ENCODE measurements around the gene ZMYM4. TPM values are rescaled to one million over a fixed set of nuclear protein-coding genes. Genes with fewer than 3 reads are reported as not detected.

The ZMYM4 gene
- total RNA-seq, 1 donor from 2014 or later: 31.9 TPM

DNA sequence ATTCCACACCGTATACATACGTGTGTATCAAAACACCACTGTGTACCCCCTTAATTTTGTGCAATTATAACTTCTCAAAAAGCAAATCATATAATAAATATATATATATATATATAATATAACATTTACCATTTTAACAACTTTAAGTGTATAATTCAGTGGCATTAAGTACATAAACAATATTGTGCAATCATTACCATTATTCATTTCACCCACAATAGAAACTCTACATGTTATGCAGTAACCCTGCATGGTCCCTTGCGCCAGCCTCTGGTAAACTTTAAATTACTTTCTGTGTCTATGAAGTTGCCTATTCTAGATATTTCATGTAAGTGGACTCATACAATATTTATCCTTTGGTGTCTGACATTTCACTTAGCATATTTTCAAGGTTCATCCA, 13.1 kb downstream of the ZMYM4 start:
- Mint-ChIP-seq H3K4me1 (ENCODE audit: low read depth) (peaks cover 18% of the 10 kb centered on the region), H3K27me3 (ENCODE audit: low read depth) (no peaks in the 10 kb centered on the region), H3K27ac (no peak overlapping the region), H3K36me3 (ENCODE audit: low read depth) (peaks cover 48% of the 10 kb centered on the region), H3K4me3 (ENCODE audit: low read depth) (no peak overlapping the region), H3K9me3 (peaks cover 10% of the 10 kb centered on the region)
- no peak for DNase-seq (ENCODE audit: low spot score)
- intact Hi-C loops (cut with micrococcal nuclease): no loop called here

DNA sequence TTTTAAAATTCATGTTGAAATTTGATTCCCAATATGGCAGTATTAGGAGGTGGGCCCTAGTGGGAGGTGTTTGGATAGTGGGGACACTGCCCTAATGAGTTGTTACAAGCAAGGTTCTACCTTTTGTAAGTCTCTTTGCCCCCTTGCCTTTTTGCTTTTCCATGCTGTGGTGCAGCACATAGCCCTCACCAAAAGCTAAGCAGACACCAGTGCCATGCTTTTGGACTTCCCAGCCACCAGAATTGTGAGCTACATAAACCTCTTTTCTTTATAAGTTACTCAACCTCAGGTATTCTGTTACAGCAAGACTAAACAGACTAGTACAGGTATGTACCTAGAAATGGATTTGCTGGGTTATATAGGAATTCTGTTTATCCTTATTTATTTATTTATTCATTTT, 13.7 kb downstream of the ZMYM4 start:
- Mint-ChIP-seq H3K27ac (no peak overlapping the region), H3K9me3 (peaks cover 10% of the 10 kb centered on the region), H3K36me3 (ENCODE audit: low read depth) (peaks cover 48% of the 10 kb centered on the region), H3K27me3 (ENCODE audit: low read depth) (no peaks in the 10 kb centered on the region), H3K4me3 (ENCODE audit: low read depth) (no peak overlapping the region), H3K4me1 (ENCODE audit: low read depth) (peaks cover 21% of the 10 kb centered on the region)
- intact Hi-C loops (cut with micrococcal nuclease): no loop called here
- DNase-seq (ENCODE audit: low spot score): no peak

DNA sequence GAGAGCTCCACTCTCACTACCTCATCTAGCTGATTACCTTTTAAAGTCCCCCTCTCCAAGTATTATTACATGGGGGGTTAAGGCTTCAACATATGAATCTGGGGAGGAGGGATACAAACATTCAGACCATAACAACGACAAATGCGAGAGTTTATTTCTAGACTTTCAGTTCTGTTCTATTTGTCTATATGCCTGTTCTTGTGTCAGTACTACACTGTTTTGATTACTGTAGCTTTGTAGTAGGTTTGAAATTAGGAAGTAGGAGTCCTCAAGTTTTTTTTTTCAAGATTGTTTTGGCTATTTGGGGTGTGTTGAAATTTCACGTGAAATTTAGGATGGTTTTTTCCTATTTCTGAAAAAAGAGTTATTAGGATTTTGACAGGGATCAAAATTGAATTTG, 16.3 kb downstream of the ZMYM4 start:
- Mint-ChIP-seq H3K9me3 (peaks cover 10% of the 10 kb centered on the region), H3K27ac (no peak overlapping the region), H3K27me3 (ENCODE audit: low read depth) (no peaks in the 10 kb centered on the region), H3K36me3 (ENCODE audit: low read depth) (peaks cover 30% of the 10 kb centered on the region), H3K4me3 (ENCODE audit: low read depth) (no peak overlapping the region), H3K4me1 (ENCODE audit: low read depth) (peaks cover 30% of the 10 kb centered on the region)
- intact Hi-C loops (cut with micrococcal nuclease): no loop called here
- DNase-seq (ENCODE audit: low spot score): no peak

DNA sequence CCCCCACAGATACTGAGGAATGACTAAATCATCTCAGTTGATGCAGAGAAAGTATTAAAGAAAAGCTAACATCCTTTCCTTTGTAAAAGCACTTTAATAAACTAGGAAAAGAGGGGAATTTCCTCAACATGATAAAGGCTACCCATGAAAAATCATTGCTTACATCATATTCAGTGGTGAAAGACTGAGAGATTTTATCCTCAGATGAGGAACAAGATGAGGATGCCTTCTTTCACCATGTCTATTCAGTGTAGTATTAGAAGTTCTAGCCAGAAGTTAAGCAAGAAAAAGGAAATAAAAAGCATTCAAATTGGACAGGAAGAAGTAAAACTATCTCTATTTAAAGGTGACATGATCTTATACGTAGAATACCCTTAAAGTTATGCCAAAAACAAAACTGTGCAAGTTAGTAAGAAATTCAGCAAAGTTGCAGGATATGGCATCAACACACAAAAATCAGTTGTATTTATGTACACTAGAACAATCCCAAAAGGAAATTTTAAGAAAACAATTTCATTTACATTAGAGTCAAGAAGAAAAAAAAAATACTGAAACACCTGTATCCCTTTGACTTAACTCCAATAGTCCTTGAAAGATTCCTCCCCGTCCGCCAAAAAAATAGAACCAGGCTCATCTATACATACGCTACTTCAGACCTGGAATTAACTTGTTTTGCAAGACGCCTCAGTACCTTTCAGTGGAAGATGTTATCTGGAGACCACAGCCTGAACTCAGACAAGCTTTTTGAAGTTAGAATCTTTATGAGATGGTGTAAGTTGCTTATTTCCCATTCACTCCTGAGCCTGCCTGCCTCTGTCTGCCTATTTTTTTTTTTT, 17.5 kb downstream of the ZMYM4 start:
- peaks cover 26% of the 10 kb centered on the region for H3K36me3 Mint-ChIP-seq (ENCODE audit: low read depth)
- intact Hi-C loops (cut with micrococcal nuclease): no loop called here
- no peak for DNase-seq (ENCODE audit: low spot score)
- no peak overlapping the region for H3K27ac Mint-ChIP-seq
- H3K27me3 Mint-ChIP-seq (ENCODE audit: low read depth): no peaks in the 10 kb centered on the region
- peaks cover 30% of the 10 kb centered on the region for H3K4me1 Mint-ChIP-seq (ENCODE audit: low read depth)
- peak overlapping the region; percentile 6 for H3K4me3 Mint-ChIP-seq (ENCODE audit: low read depth)
- H3K9me3 Mint-ChIP-seq: peaks cover 10% of the 10 kb centered on the region

DNA sequence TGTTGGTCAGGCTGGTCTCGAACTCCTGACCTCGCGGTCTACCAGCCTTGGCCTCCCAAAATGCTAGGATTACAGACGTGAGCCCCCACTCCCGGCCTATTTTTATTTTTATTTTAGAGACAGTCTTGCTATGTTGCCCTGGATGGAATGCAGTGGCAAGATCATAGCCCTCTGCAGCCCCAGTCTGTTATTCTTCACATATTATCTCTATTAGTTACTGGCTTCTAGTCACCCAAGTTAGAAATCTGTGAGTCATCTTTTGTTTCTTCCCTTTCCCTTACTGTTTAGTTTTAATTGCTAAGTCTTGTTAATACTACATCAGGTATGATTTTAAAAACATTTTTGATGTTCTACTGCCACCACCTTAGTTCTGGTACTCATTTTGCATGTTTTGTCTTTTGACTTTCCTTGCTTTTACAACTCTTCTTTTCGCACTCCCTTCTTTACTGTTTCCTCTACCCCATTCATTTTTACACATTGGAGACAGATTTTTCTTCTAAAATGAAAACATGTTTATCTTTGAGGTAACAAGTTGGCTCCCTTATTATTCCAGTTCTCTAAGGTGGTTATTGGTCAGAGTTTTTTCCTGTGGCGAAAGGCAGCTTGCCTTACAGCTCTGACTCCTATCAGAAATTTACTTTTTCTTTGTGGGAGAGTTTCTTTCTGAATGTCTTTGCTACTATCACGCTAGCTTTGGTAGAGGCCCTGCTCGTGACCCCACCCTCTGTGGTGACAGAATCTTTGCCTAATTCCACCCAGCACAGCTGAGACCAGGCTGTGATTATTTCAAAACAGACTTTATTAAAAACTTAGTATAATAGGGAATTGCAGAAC, 19.5 kb downstream of the ZMYM4 start:
- Mint-ChIP-seq H3K9me3 (no peaks in the 10 kb centered on the region), H3K27me3 (ENCODE audit: low read depth) (no peaks in the 10 kb centered on the region), H3K4me1 (ENCODE audit: low read depth) (peaks cover 30% of the 10 kb centered on the region), H3K4me3 (ENCODE audit: low read depth) (no peak overlapping the region), H3K36me3 (ENCODE audit: low read depth) (peaks cover 12% of the 10 kb centered on the region), H3K27ac (peak overlapping the region; percentile 39)
- intact Hi-C loops (cut with micrococcal nuclease): no loop called here
- no peak for DNase-seq (ENCODE audit: low spot score)

DNA sequence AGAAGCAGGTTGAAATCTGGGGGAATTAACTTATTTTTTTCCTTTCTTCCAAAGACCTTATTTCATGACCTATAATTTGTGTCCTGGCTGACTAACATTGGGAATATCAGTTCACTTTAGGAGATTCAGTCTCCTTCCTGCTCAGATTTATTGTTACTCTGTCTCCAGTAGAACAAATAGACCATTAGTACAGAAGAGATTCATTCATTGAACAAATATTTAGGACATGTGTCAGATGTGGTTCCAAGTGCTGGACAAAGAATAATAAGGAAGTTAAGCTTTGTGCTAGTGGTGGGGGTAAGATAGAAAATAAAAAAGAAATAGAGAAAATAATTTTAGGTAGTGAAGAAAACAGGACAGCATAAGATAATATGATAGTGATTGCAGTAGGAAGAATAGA, 20.3 kb downstream of the ZMYM4 start:
- Mint-ChIP-seq H3K27ac (no peak overlapping the region), H3K4me3 (ENCODE audit: low read depth) (no peak overlapping the region), H3K36me3 (ENCODE audit: low read depth) (peaks cover 16% of the 10 kb centered on the region), H3K9me3 (no peaks in the 10 kb centered on the region), H3K4me1 (ENCODE audit: low read depth) (peaks cover 30% of the 10 kb centered on the region), H3K27me3 (ENCODE audit: low read depth) (no peaks in the 10 kb centered on the region)
- intact Hi-C loops (cut with micrococcal nuclease): no loop called here
- no peak for DNase-seq (ENCODE audit: low spot score)

DNA sequence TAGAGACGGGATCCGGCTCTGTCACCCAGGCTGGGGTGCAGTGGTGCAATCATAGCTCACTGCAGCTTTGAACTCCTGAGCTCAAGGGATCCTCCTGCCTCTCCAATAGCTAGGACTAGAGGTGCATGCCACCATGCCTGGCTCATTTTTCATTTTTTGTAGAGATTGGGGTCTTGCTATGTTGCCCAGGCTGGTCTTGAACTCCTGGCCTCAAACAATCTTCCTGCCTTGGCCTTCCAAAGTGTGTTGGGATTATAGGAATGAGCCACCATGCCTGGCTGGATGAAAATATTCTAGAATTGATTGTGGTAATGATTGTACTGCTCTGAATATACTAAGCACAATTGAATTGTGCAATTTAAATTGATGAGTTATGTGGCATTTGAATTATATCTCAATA, 21.9 kb downstream of the ZMYM4 start:
- H3K4me1 Mint-ChIP-seq (ENCODE audit: low read depth): peaks cover 23% of the 10 kb centered on the region
- no peak for DNase-seq (ENCODE audit: low spot score)
- H3K9me3 Mint-ChIP-seq: no peaks in the 10 kb centered on the region
- no peak overlapping the region for H3K27ac Mint-ChIP-seq
- intact Hi-C loops (cut with micrococcal nuclease): no loop called here
- no peak overlapping the region for H3K4me3 Mint-ChIP-seq (ENCODE audit: low read depth)
- peaks cover 3% of the 10 kb centered on the region for H3K36me3 Mint-ChIP-seq (ENCODE audit: low read depth)
- no peaks in the 10 kb centered on the region for H3K27me3 Mint-ChIP-seq (ENCODE audit: low read depth)

DNA sequence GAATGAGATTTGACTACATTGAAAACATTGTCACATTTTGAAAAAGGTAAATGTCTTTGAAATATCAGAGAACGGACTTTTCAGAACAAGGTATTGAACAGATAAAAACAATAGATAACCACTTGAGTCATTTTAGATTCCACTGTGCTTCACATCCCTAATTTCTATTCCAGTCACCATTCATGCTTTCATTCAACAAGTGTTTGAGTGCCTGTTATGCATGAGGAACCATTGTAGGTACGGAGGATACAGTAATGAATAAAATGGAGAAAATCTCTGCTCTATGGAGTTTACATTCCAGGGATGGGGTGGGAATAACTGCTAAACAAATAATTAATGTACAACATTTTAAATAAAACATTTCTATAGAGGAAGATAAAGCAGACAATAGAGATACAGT, 26.3 kb downstream of the ZMYM4 start:
- Mint-ChIP-seq H3K27ac (no peak overlapping the region), H3K36me3 (ENCODE audit: low read depth) (peaks cover 11% of the 10 kb centered on the region), H3K4me1 (ENCODE audit: low read depth) (peaks cover 5% of the 10 kb centered on the region), H3K27me3 (ENCODE audit: low read depth) (no peaks in the 10 kb centered on the region), H3K4me3 (ENCODE audit: low read depth) (no peak overlapping the region), H3K9me3 (no peaks in the 10 kb centered on the region)
- DNase-seq (ENCODE audit: low spot score): no peak
- intact Hi-C loops (cut with micrococcal nuclease): no loop called here

DNA sequence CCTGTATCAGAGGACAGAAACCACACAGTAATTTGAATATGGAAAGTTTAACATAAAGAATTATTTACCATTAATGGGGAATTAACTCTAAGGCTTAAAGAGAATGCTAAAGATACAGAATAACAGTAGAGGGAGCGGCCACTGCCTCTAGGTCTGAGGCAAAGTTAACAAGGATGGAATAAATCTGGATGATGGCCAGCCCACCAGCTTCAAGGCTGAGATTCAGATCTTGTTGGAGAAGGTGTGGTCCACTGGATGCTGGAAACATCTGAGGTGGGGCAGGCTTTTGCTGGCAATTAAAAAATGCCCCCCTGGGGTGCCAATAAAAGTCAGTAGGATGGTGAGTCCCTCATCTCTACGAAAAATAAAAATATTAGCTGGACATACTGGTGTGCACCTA, 29.4 kb downstream of the ZMYM4 start:
- Mint-ChIP-seq H3K9me3 (no peaks in the 10 kb centered on the region), H3K36me3 (ENCODE audit: low read depth) (peaks cover 14% of the 10 kb centered on the region), H3K27me3 (ENCODE audit: low read depth) (no peaks in the 10 kb centered on the region)

DNA sequence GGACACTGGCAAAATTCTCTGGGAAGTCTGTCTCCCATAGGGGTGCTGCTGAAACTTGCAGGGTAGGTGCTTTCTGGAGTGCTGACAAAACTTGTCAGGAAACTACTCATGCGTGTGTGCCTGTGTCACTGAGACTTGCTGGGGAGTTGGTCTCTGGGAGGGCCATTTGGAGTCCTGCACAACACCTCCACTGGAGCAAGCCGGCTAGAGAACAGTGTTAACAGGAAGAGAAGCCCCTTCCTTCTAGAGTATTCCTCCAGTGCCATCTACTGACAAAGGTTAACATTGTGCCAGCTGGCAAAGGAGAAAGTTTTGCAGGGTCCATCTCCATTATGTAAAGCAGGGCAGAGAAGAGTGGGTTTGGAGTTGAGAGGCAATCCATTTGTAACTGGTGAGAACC, 30.0 kb downstream of the ZMYM4 start:
- intact Hi-C loops (cut with micrococcal nuclease): loop anchor here (1.0 kb wide), 1 partner anchor 96 kb away; no protein-coding TSS in a partner anchor
- Mint-ChIP-seq H3K4me1 (ENCODE audit: low read depth) (peaks cover 7% of the 10 kb centered on the region), H3K9me3 (no peaks in the 10 kb centered on the region), H3K4me3 (ENCODE audit: low read depth) (no peak overlapping the region), H3K27ac (no peak overlapping the region), H3K36me3 (ENCODE audit: low read depth) (peaks cover 14% of the 10 kb centered on the region), H3K27me3 (ENCODE audit: low read depth) (no peaks in the 10 kb centered on the region)
- DNase-seq (ENCODE audit: low spot score): no peak

More for the DNA sequence above, 29.4 kb downstream of the ZMYM4 start:
- Mint-ChIP-seq H3K4me3 (ENCODE audit: low read depth) (no peak overlapping the region), H3K27ac (no peak overlapping the region), H3K4me1 (ENCODE audit: low read depth) (peaks cover 7% of the 10 kb centered on the region)
- intact Hi-C loops (cut with micrococcal nuclease): loop anchor here (1.0 kb wide), 1 partner anchor 96 kb away; no protein-coding TSS in a partner anchor
- no peak for DNase-seq (ENCODE audit: low spot score)

DNA sequence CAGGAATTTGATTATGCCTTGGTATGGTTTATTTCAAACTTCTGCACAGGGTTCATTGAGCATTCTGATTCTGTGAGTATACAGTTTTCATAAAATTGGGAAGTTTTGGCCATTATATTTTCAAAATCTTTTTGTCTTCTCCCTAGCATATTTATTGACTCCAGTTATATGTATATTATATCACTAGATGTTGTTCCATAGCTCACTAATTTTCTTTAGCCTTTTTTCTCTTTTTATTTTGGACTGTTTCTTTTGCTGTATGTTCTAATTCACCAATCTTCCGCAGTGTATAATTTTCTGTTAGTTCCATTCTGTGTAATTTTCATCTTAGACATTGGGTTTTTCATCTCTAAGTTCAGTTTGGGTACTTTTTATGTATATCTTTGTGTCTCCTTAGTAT, 31.9 kb downstream of the ZMYM4 start:
- Mint-ChIP-seq H3K27me3 (ENCODE audit: low read depth) (no peaks in the 10 kb centered on the region), H3K4me3 (ENCODE audit: low read depth) (no peak overlapping the region), H3K27ac (no peak overlapping the region), H3K9me3 (no peaks in the 10 kb centered on the region), H3K36me3 (ENCODE audit: low read depth) (peaks cover 11% of the 10 kb centered on the region), H3K4me1 (ENCODE audit: low read depth) (peaks cover 7% of the 10 kb centered on the region)
- intact Hi-C loops (cut with micrococcal nuclease): no loop called here
- no peak for DNase-seq (ENCODE audit: low spot score)

DNA sequence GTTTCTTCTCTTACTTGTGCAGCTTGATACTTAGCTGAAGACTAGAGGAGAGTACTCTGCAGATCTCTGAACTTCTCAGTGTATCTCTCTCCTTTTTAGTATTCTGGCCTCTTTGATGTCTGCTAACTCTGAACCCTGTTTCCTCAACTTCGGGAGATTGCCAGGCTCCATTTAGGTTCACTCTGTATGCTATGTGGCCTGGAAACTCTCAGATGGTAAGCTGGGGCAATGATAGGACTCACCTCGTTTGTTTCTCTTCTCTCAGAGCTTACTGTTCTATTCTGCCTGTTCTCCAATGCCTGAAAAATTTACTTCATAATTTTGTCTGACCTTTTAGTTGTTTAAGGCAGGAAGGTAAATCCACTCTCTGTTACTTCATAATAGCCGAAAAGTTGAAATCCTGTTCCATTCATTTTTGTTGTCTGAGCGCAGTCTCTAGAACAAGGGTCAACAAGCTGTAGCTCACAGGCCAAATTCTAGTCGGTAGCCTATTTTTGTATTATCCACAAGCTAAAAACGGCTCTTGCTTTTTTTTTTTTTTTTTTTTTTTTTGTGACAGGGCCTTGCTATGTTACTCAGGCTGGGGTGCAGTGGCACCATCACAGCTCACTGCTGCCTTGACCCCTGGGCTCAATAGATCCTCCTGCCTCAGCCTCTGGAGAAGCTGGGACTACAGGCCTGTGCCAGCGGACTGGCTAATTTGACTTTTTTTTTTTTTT, 33.3 kb downstream of the ZMYM4 start:
- Mint-ChIP-seq H3K9me3 (no peaks in the 10 kb centered on the region), H3K27ac (no peak overlapping the region), H3K36me3 (ENCODE audit: low read depth) (peaks cover 11% of the 10 kb centered on the region), H3K4me3 (ENCODE audit: low read depth) (no peak overlapping the region), H3K4me1 (ENCODE audit: low read depth) (peaks cover 7% of the 10 kb centered on the region), H3K27me3 (ENCODE audit: low read depth) (no peaks in the 10 kb centered on the region)
- intact Hi-C loops (cut with micrococcal nuclease): no loop called here
- DNase-seq (ENCODE audit: low spot score): no peak

Measured in activated T-helper 2 cell treated with anti-CD3 and anti-CD28 coated beads, Interferon-gamma antibody, Interleukin-2, Interleukin-4, amounts not matched to agents 10 μg/mL and 5 μg/mL and 100 μg/mL, durations not matched to agents 14 hours and 24 hours and 36 hours (primary cell).